Endodermal cell (in vitro differentiated cells): ENCODE measurements around the gene BBX. TPM values are rescaled to one million over a fixed set of nuclear protein-coding genes. Genes with fewer than 3 reads are reported as not detected.

Source experiments
- DNase-seq: peaks from one replicate; pipeline ENCODE4 v3.0.0-alpha.2; 2017
- H3K27ac ChIP-seq: 2 replicates; pipeline ENCODE4 v1.5.1; 2013; ENCODE audit warnings: mild to moderate bottlenecking, low read depth, low read length, moderate library complexity
- H3K27me3 ChIP-seq: 2 replicates; pipeline ENCODE4 v1.6.1; 2013; ENCODE audit warnings: mild to moderate bottlenecking, low read length, moderate library complexity; ENCODE audit not compliant: insufficient read depth, control insufficient read depth, poor library complexity, severe bottlenecking
- H3K36me3 ChIP-seq: 2 replicates; pipeline ENCODE4 v1.7.0; 2013; ENCODE audit warnings: mild to moderate bottlenecking, low read length, moderate library complexity; ENCODE audit not compliant: control insufficient read depth, insufficient read depth
- H3K4me1 ChIP-seq: one replicate; pipeline ENCODE4 v1.7.0; 2013; ENCODE audit warnings: low read length; ENCODE audit not compliant: control insufficient read depth, insufficient read depth
- H3K4me3 ChIP-seq: 2 replicates; pipeline ENCODE4 v1.5.1; 2013; ENCODE audit warnings: mild to moderate bottlenecking, low read length, moderate library complexity
- H3K9ac ChIP-seq: 2 replicates; pipeline ENCODE4 v1.6.1; 2013; ENCODE audit warnings: mild to moderate bottlenecking, low read length, moderate library complexity; ENCODE audit not compliant: poor library complexity, severe bottlenecking; ENCODE audit errors: extremely low read depth
- H3K9me3 ChIP-seq: 2 replicates; pipeline ENCODE4 v1.6.1; 2013; ENCODE audit warnings: mild to moderate bottlenecking, low read length, moderate library complexity; ENCODE audit not compliant: control insufficient read depth
- H3K27ac Mint-ChIP-seq: 2 replicates; pipeline ENCODE4 v1.8.0; 2020; ENCODE audit warnings: mixed read lengths
- H3K27me3 Mint-ChIP-seq: 2 replicates; pipeline ENCODE4 v1.8.0; 2021; ENCODE audit warnings: mild to moderate bottlenecking, mixed read lengths; ENCODE audit not compliant: insufficient read depth
- H3K36me3 Mint-ChIP-seq: 2 replicates; pipeline ENCODE4 v1.8.0; 2020; ENCODE audit warnings: low read depth, mixed read lengths
- H3K4me1 Mint-ChIP-seq: 2 replicates; pipeline ENCODE4 v1.8.0; 2020; ENCODE audit warnings: mixed read lengths
- H3K4me3 Mint-ChIP-seq: 2 replicates; pipeline ENCODE4 v1.8.0; 2020; ENCODE audit warnings: mild to moderate bottlenecking, moderate library complexity, mixed read lengths
- H3K9me3 Mint-ChIP-seq: 2 replicates; pipeline ENCODE4 v1.8.0; 2020; ENCODE audit warnings: mild to moderate bottlenecking, mixed read lengths
- WGBS, 2 experiments: methylation state at CpG; one replicate each; pipeline versions ENCODE4 v1.1.5 to v1.1.7; 2013; ENCODE audit warnings: missing lambda C conversion rate in 2 of 2, mixed read lengths in 1 of 2; ENCODE audit not compliant: insufficient coverage in 1 of 2, insufficient read length in 1 of 2; 5-methylcytosine and 5-hydroxymethylcytosine counted together
- total RNA-seq, 2 donors: library from RNA; stranded (reverse); fragmentation: NEBNext Ultra II Directional in 1 of 2; extraction: Animal tissue kit (Norgen Biotek cat#: 25700) in 1 of 2; gene quantifications; 2 replicates in 1 of 2; 3 replicates in 1 of 2; pipeline ENCODE4 v1.2.1, GENCODE V29; 2021
- TF ChIP-seq, protein P1 (sequence below): fragments of 200-600 bp; sonication (generic); conservative IDR thresholded peaks from 2 replicates; pipeline ENCODE4 v1.5.0; 2021; ENCODE audit warnings: antibody characterized with exemption, mild to moderate bottlenecking

Gene BBX
- total RNA-seq, 2 donors from 2014 or later: 34.2 to 41.2 TPM

DNA sequence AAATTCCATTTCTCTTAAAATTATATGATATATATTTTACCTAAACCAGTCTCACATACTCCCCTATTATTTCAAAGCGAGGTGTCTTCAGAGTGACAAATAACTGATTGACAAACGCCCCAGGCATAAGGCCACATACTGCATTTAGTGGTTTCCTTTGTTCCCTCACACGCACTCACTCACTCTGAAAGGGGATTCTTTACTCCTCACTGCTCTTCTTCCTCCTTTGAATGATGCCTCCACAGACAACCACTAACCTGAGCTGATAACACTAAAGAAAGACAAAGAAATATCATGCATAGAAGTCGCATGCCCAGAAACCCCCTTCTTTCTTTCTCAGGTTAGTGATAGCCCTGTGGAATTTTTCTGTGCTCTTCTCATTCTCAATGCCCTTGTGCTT is 24.1 kb upstream of the BBX start:
- Histone ChIP-seq H3K27ac (no peak overlapping the region), H3K4me1 (no peaks in the 10 kb centered on the region), H3K9ac (no peak overlapping the region), H3K9me3 (no peaks in the 10 kb centered on the region), H3K36me3 (no peaks in the 10 kb centered on the region), H3K4me3 (no peak overlapping the region), H3K27me3 (no peaks in the 10 kb centered on the region)
- no peak overlapping the region for H3K27ac Mint-ChIP-seq
- 70 to 79% methylated on average over 2 to 4 of the region's 4 CpGs for WGBS, 2 experiments
- H3K4me1 Mint-ChIP-seq: no peaks in the 10 kb centered on the region
- no peaks in the 10 kb centered on the region for H3K9me3 Mint-ChIP-seq
- H3K36me3 Mint-ChIP-seq: no peaks in the 10 kb centered on the region
- H3K4me3 Mint-ChIP-seq: no peak overlapping the region
- no peaks in the 10 kb centered on the region for H3K27me3 Mint-ChIP-seq
- TF ChIP-seq, protein P1, sequence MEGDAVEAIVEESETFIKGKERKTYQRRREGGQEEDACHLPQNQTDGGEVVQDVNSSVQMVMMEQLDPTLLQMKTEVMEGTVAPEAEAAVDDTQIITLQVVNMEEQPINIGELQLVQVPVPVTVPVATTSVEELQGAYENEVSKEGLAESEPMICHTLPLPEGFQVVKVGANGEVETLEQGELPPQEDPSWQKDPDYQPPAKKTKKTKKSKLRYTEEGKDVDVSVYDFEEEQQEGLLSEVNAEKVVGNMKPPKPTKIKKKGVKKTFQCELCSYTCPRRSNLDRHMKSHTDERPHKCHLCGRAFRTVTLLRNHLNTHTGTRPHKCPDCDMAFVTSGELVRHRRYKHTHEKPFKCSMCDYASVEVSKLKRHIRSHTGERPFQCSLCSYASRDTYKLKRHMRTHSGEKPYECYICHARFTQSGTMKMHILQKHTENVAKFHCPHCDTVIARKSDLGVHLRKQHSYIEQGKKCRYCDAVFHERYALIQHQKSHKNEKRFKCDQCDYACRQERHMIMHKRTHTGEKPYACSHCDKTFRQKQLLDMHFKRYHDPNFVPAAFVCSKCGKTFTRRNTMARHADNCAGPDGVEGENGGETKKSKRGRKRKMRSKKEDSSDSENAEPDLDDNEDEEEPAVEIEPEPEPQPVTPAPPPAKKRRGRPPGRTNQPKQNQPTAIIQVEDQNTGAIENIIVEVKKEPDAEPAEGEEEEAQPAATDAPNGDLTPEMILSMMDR: no peak
- DNase-seq: no peak

DNA sequence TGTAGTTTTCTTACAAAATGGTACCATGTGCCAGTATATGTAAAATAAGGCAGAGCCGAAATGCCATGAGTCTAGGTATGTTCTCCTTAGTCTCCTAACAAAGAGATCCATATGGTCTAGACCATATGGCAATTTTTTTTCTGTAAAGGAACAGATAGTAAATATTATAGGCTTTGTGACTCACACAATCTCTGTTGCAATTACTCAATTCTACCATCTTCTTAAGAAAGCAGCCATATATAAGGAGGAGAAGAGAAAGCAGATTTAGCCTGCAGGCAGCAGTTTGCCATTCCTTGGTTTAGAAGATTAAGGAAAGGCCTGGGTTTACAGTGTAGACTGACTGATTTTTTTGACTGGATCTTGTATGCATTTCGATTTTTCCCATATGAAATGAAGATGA is 16.3 kb upstream of the BBX start:
- no peak overlapping the region for H3K27ac ChIP-seq
- H3K4me3 Mint-ChIP-seq: no peak overlapping the region
- no peaks in the 10 kb centered on the region for H3K9me3 ChIP-seq
- H3K36me3 Mint-ChIP-seq: no peaks in the 10 kb centered on the region
- H3K4me1 ChIP-seq: no peaks in the 10 kb centered on the region
- no peak overlapping the region for H3K4me3 ChIP-seq
- TF ChIP-seq, protein P1: no peak
- 100% methylated on average over 1 of the region's 2 CpGs for WGBS, 2 experiments
- no peaks in the 10 kb centered on the region for H3K27me3 ChIP-seq
- no peaks in the 10 kb centered on the region for H3K4me1 Mint-ChIP-seq
- H3K27me3 Mint-ChIP-seq: no peaks in the 10 kb centered on the region
- H3K36me3 ChIP-seq: no peaks in the 10 kb centered on the region
- no peak for DNase-seq
- no peaks in the 10 kb centered on the region for H3K9me3 Mint-ChIP-seq
- H3K9ac ChIP-seq: no peak overlapping the region
- no peak overlapping the region for H3K27ac Mint-ChIP-seq

DNA sequence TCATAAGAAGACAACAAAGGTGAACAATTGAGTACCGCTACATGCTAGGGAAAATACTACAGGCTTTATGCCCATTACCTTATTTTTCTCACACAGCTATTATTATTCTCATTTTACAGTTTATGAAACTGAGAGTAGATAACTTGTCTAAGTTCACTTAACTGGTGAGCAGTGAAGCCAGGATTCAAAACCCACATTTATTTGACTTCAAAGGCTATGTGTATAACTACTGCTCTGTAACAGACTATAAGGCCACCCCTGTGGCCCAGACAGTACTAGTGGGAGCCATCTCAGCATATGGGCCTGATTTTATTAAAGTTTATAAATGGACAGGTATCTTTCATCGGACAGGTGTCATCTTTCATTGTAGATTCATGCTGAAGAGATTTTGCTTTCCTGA is 14.4 kb upstream of the BBX start:
- Histone ChIP-seq H3K9me3 (no peaks in the 10 kb centered on the region), H3K27me3 (no peaks in the 10 kb centered on the region), H3K4me1 (no peaks in the 10 kb centered on the region), H3K27ac (no peak overlapping the region), H3K4me3 (no peak overlapping the region), H3K36me3 (no peaks in the 10 kb centered on the region), H3K9ac (no peak overlapping the region)
- no peaks in the 10 kb centered on the region for H3K36me3 Mint-ChIP-seq
- no peak for DNase-seq
- TF ChIP-seq, protein P1: no peak
- H3K27me3 Mint-ChIP-seq: no peaks in the 10 kb centered on the region
- H3K9me3 Mint-ChIP-seq: no peaks in the 10 kb centered on the region
- H3K27ac Mint-ChIP-seq: no peak overlapping the region
- 89% methylated on average over 2 of the region's 2 CpGs; no CpG with 5 or more reads in 1 of the 2 experiments for WGBS, 2 experiments
- H3K4me1 Mint-ChIP-seq: no peaks in the 10 kb centered on the region
- no peak overlapping the region for H3K4me3 Mint-ChIP-seq
